ENCODE data around the gene GRIK4. TPM values are rescaled to one million over a fixed set of nuclear protein-coding genes. Genes with fewer than 3 reads are reported as not detected.

Gene GRIK4
- total RNA-seq, 4 donors from 2014 or later, result 0.09 TPM; not detected in 3

GRCh38 chr11:120590472-120590871 is 78.9 kb downstream of the GRIK4 start:
- no peak for DNase-seq (ENCODE audit: low spot score)
- no peak for ATAC-seq (ENCODE audit: low FRiP score)
- TF ChIP-seq CTCF (IDR thresholded peaks at IDR 0.05), result no peak

GRCh38 chr11:120594746-120595145 is 83.2 kb downstream of the GRIK4 start:
- no peak for TF ChIP-seq CTCF (IDR thresholded peaks at IDR 0.05)
- ATAC-seq (ENCODE audit: low FRiP score) (no peak), DNase-seq (ENCODE audit: low spot score) (no peak)

GRCh38 chr11:120595557-120595956 is 84.0 kb downstream of the GRIK4 start:
- no peak for DNase-seq (ENCODE audit: low spot score)
- TF ChIP-seq CTCF (IDR thresholded peaks at IDR 0.05), result no peak
- ATAC-seq (ENCODE audit: low FRiP score), result no peak

- ATAC-seq (ENCODE audit: low FRiP score) (no peak), DNase-seq (ENCODE audit: low spot score) (no peak)
- no peak for TF ChIP-seq CTCF (IDR thresholded peaks at IDR 0.05)
These were observed 86.0 kb downstream of the GRIK4 start for GRCh38 chr11:120597250-120598215.

GRCh38 chr11:120598517-120599257 is 87.1 kb downstream of the GRIK4 start:
- no peak for TF ChIP-seq CTCF (IDR thresholded peaks at IDR 0.05)
- ATAC-seq (ENCODE audit: low FRiP score) (no peak), DNase-seq (ENCODE audit: low spot score) (no peak)

- no peak for TF ChIP-seq CTCF (IDR thresholded peaks at IDR 0.05)
- ATAC-seq (ENCODE audit: low FRiP score), result no peak
- no peak for DNase-seq (ENCODE audit: low spot score)
These were observed 88.4 kb downstream of the GRIK4 start for GRCh38 chr11:120599816-120600420.

Measured in omental fat pad (tissue), 4 donors.